GM23338 (cell line): Measurements from ENCODE around the gene ZNF333. TPM values are rescaled to one million over a fixed set of nuclear protein-coding genes. Genes with fewer than 3 reads are reported as not detected.

Experiments
- ATAC-seq: fragments of 200-7000 bp; cut with Tn5 transposase; 3 replicates; pipeline ENCODE4 v1.9.1; 2020
- DNase-seq: peaks from one replicate; pipeline ENCODE4 v3.0.0-alpha.2; 2015; ENCODE audit warnings: low spot score
- H2AFZ ChIP-seq: fragments of 200-600 bp; sonication (generic); 2 replicates; pipeline ENCODE4 v1.8.0; 2016; ENCODE audit warnings: antibody characterized with exemption, mild to moderate bottlenecking, moderate library complexity
- H3F3A ChIP-seq: fragments of 200-600 bp; sonication (generic); replicated peaks from 2 replicates; pipeline ENCODE4 v1.8.0; 2017; ENCODE audit warnings: antibody characterized with exemption, mixed run types, low read depth
- H3K27ac ChIP-seq: fragments of 200-600 bp; sonication (generic); 2 replicates; pipeline ENCODE4 v1.6.1; 2016; ENCODE audit warnings: low read depth
- H3K27me3 ChIP-seq: fragments of 200-600 bp; sonication (generic); 2 replicates; pipeline ENCODE4 v1.8.0; 2016; ENCODE audit warnings: mild to moderate bottlenecking, mixed run types, moderate library complexity; ENCODE audit not compliant: insufficient read depth
- H3K36me3 ChIP-seq: fragments of 200-600 bp; sonication (generic); 2 replicates; pipeline ENCODE4 v1.8.0; 2016; ENCODE audit warnings: mild to moderate bottlenecking; ENCODE audit not compliant: insufficient read depth
- H3K4me1 ChIP-seq: fragments of 200-600 bp; sonication (generic); 2 replicates; pipeline ENCODE4 v1.8.0; 2016; ENCODE audit warnings: mild to moderate bottlenecking, moderate library complexity; ENCODE audit not compliant: insufficient read depth
- H3K4me2 ChIP-seq: fragments of 200-600 bp; sonication (generic); 2 replicates; pipeline ENCODE4 v1.7.1; 2017; ENCODE audit warnings: mixed run types
- H3K4me3 ChIP-seq: fragments of 200-600 bp; sonication (generic); 2 replicates; pipeline ENCODE4 v1.6.1; 2016; ENCODE audit warnings: mixed run types
- H3K79me2 ChIP-seq: fragments of 200-600 bp; sonication (generic); replicated peaks from 2 replicates; pipeline ENCODE4 v1.8.0; 2017; ENCODE audit warnings: mild to moderate bottlenecking; ENCODE audit not compliant: insufficient read depth
- H3K9me2 ChIP-seq: fragments of 200-600 bp; sonication (generic); 2 replicates; pipeline ENCODE4 v1.8.0; 2017; ENCODE audit not compliant: insufficient read depth
- H4K20me1 ChIP-seq: fragments of 200-600 bp; sonication (generic); replicated peaks from 2 replicates; pipeline ENCODE4 v1.8.0; 2017; ENCODE audit warnings: mild to moderate bottlenecking; ENCODE audit not compliant: insufficient read depth
- H3K27ac Mint-ChIP-seq: 2 replicates; pipeline ENCODE4 v1.8.0; 2020; ENCODE audit warnings: inconsistent platforms, mild to moderate bottlenecking, moderate library complexity, mixed read lengths
- H3K27me3 Mint-ChIP-seq: 3 replicates; pipeline ENCODE4 v1.8.0; 2022; ENCODE audit warnings: low read depth, mild to moderate bottlenecking, moderate library complexity, mixed read lengths, inconsistent platforms; ENCODE audit not compliant: insufficient read depth, poor library complexity
- H3K36me3 Mint-ChIP-seq: 3 replicates; pipeline ENCODE4 v1.8.0; 2021; ENCODE audit warnings: low read depth, mild to moderate bottlenecking, inconsistent platforms, moderate library complexity, mixed read lengths
- H3K4me1 Mint-ChIP-seq: 3 replicates; pipeline ENCODE4 v1.8.0; 2020; ENCODE audit warnings: mild to moderate bottlenecking, inconsistent platforms, mixed read lengths
- H3K4me3 Mint-ChIP-seq: 3 replicates; pipeline ENCODE4 v1.8.0; 2021; ENCODE audit warnings: moderate library complexity, mild to moderate bottlenecking, inconsistent platforms, mixed read lengths
- H3K9me3 Mint-ChIP-seq: 3 replicates; pipeline ENCODE4 v1.8.0; 2020; ENCODE audit warnings: moderate library complexity, mild to moderate bottlenecking, inconsistent platforms, mixed read lengths
- CREB1 ChIP-seq: fragments of 250-450 bp; sonication (Bioruptor Pico); IDR thresholded peaks from 2 replicates; pipeline ENCODE4 v1.5.0; 2020; ENCODE audit warnings: low read depth, mild to moderate bottlenecking, moderate library complexity
- CTCF ChIP-seq, 2 experiments: fragments of 200-600 bp in 1 of 2; sonication (generic) in 1 of 2; conservative IDR thresholded peaks; 2 replicates each; pipeline versions ENCODE4 v1.5.1 to v1.6.1; 2016 to 2017; ENCODE audit warnings: antibody characterized with exemption in 2 of 2, low read depth in 2 of 2, mild to moderate bottlenecking in 2 of 2, moderate library complexity in 1 of 2
- ETS1 ChIP-seq: IDR thresholded peaks from 2 replicates; pipeline ENCODE4 v1.6.1; 2016; ENCODE audit warnings: antibody characterized with exemption
- EZH2 ChIP-seq: fragments of 200-600 bp; sonication (generic); IDR thresholded peaks from one replicate; pipeline ENCODE4 v1.8.0; 2017; ENCODE audit warnings: antibody characterized with exemption, mild to moderate bottlenecking, low read depth; ENCODE audit not compliant: unreplicated experiment
- EZH2phosphoT487 ChIP-seq: fragments of 200-600 bp; sonication (generic); IDR thresholded peaks from one replicate; pipeline ENCODE4 v1.8.1; 2018; ENCODE audit warnings: antibody characterized with exemption; ENCODE audit not compliant: unreplicated experiment
- JUNB ChIP-seq: IDR thresholded peaks from one replicate; pipeline ENCODE4 v1.6.1; 2016; ENCODE audit warnings: antibody characterized with exemption; ENCODE audit not compliant: unreplicated experiment
- NANOG ChIP-seq: IDR thresholded peaks from 2 replicates; pipeline ENCODE4 v1.6.1; 2016; ENCODE audit warnings: antibody characterized with exemption, borderline replicate concordance
- POLR2AphosphoS5 ChIP-seq: IDR thresholded peaks from 2 replicates; pipeline ENCODE4 v1.6.1; 2016; ENCODE audit warnings: antibody characterized with exemption, low read depth
- REST ChIP-seq: IDR thresholded peaks from one replicate; pipeline ENCODE4 v1.6.1; 2018; ENCODE audit warnings: antibody characterized with exemption; ENCODE audit not compliant: unreplicated experiment
- STAT1 ChIP-seq: IDR thresholded peaks from one replicate; pipeline ENCODE4 v1.6.1; 2016; ENCODE audit warnings: antibody characterized with exemption; ENCODE audit not compliant: unreplicated experiment
- ZNF114 ChIP-seq: fragments of 250-450 bp; sonication (Bioruptor Pico); IDR thresholded peaks from 2 replicates; pipeline ENCODE4 v1.5.0; 2020; ENCODE audit warnings: mild to moderate bottlenecking, moderate library complexity
- ZNF331 ChIP-seq: fragments of 250-450 bp; sonication (Bioruptor Pico); IDR thresholded peaks from 2 replicates; pipeline ENCODE4 v1.5.0; 2020; ENCODE audit warnings: low read depth, mild to moderate bottlenecking, moderate library complexity
- polyA plus RNA-seq: library from polyadenylated mRNA; unstranded; fragments of >200 nt; fragmentation: Nextera tagmentation; extraction: Ambion mirVana; gene quantifications from 2 replicates; pipeline ENCODE4 v1.2.1, GENCODE V29; 2016
- total RNA-seq: library from RNA; depleted of rRNA; stranded (reverse); fragments of >200 nt; shearing (Covaris generic); gene quantifications from 2 replicates; pipeline ENCODE4 v1.2.3, GENCODE V29; 2014

The ZNF333 gene
- total and polyA plus RNA-seq, 2 experiments from 2014 or later, result 7.2 to 21.6 TPM

- TF ChIP-seq CTCF (conservative IDR thresholded peaks at IDR 0.05; ENCODE audit: low read depth in 2 of 2), result no peak
- TF ChIP-seq ETS1, result no peak
- TF ChIP-seq NANOG, result no peak
- no peak for TF ChIP-seq ZNF114 (CRISPR knock-in tag)
- TF ChIP-seq POLR2AphosphoS5, result no peak
Measured at GRCh38 chr19:14673088-14673487, 16.8 kb upstream of the ZNF333 start (continued).

GRCh38 chr19:14674764-14675163 is 15.1 kb upstream of the ZNF333 start, which contains the start of gene ADGRE3:
ADGRE3 (minus strand) TSS chr19:14674844; CDS start chr19:14674770, 74 bp downstream.
- Histone ChIP-seq H4K20me1 (no peaks in the 10 kb centered on the region), H3K4me3 (no peak within 1 kb of the TSS), H3K27ac (no peak within 1 kb of the TSS), H3K36me3 (no peaks in the 10 kb centered on the region), H3K4me1 (no peaks in the 10 kb centered on the region), H3K9me2 (peaks cover 6% of the 10 kb centered on the region), H2AFZ (no peak within 1 kb of the TSS; the same call in 1 of the 2 replicates), H3F3A (no peaks in the 10 kb centered on the region), H3K79me2 (no peaks in the 10 kb centered on the region), H3K27me3 (no peaks in the 10 kb centered on the region), H3K4me2 (no peak within 1 kb of the TSS)
- Mint-ChIP-seq H3K9me3 (peaks cover 58% of the 10 kb centered on the region), H3K4me3 (no peak within 1 kb of the TSS), H3K36me3 (peaks cover 3% of the 10 kb centered on the region; the same call in 2 of the 3 replicates), H3K27ac (no peak within 1 kb of the TSS), H3K4me1 (no peaks in the 10 kb centered on the region), H3K27me3 (no peaks in the 10 kb centered on the region)
- DNase-seq (no peak), ATAC-seq (no peak)
- TF ChIP-seq ZNF114 (CRISPR knock-in tag) (no peak), JUNB (no peak), REST (no peak), ZNF331 (CRISPR knock-in tag) (no peak), STAT1 (no peak), EZH2phosphoT487 (no peak), NANOG (no peak), ETS1 (no peak), POLR2AphosphoS5 (no peak), CTCF (conservative IDR thresholded peaks at IDR 0.05; ENCODE audit: low read depth in 2 of 2) (no peak), EZH2 (no peak), CREB1 (CRISPR knock-in tag) (no peak)
